HEK293 (cell line): ENCODE results near the gene AFG3L2.
A peak's percentile ranks its signal among the peaks of the same experiment; 100 is the strongest.
"Not testable (repeated sequence)": the region's sequence is repeated elsewhere in the genome, so short reads cannot be mapped to it uniquely, and the experiment has no call there.

Source experiments
- CTCF ChIA-PET: fragments of 350-600 bp; formaldehyde crosslinking; extraction: SDS; loops from one replicate; lab custom pipeline; 2021; ENCODE audit warnings: antibody characterized with exemption; lab: Yijun Ruan, JAX
- POLR2A ChIA-PET: fragments of 300-600 bp; formaldehyde crosslinking; extraction: SDS; loops from one replicate; lab custom pipeline; 2020; ENCODE audit warnings: antibody characterized with exemption, inconsistent platforms; lab: Yijun Ruan, JAX
- H3K27ac ChIP-seq: fragments of 200-500 bp; sonication (Bioruptor generic); 2 replicates; pipeline ENCODE4 v1.5.1; 2014; ENCODE audit warnings: low read depth, low read length, control low read depth, inconsistent platforms; ENCODE audit errors: extremely low read depth
- H3K36me3 ChIP-seq, 2 experiments: fragments of 200-500 bp in 1 of 2; sonication (Bioruptor generic) in 1 of 2; 1 replicate in 1 of 2; 2 replicates in 1 of 2; pipeline ENCODE4 v1.5.1; 2014 to 2017; ENCODE audit warnings: inconsistent platforms in 2 of 2, low read length in 2 of 2; ENCODE audit not compliant: control insufficient read depth in 2 of 2, insufficient read depth in 1 of 2
- H3K4me1 ChIP-seq: fragments of 200-500 bp; sonication (Bioruptor generic); 2 replicates; pipeline ENCODE4 v1.5.1; 2014; ENCODE audit warnings: mild to moderate bottlenecking, low read length, inconsistent platforms; ENCODE audit not compliant: control insufficient read depth, insufficient read depth
- H3K4me3 ChIP-seq: 2 replicates; pipeline ENCODE4 v1.5.1; 2011; ENCODE audit warnings: low read depth, mild to moderate bottlenecking, control low read depth, low read length, moderate library complexity
- H3K9me3 ChIP-seq: fragments of 200-500 bp; sonication (Bioruptor generic); 2 replicates; pipeline ENCODE4 v1.5.1; 2014; ENCODE audit warnings: low read depth, low read length, inconsistent platforms; ENCODE audit not compliant: control insufficient read depth, insufficient read depth
- BCL6B ChIP-seq: fragments of 450-650 bp; formaldehyde crosslinking; IDR thresholded peaks from 2 replicates; pipeline ENCODE4 v1.5.1; 2017; ENCODE audit warnings: missing biosample characterization, missing genetic modification characterization
- KLF1 ChIP-seq: fragments of 450-650 bp; formaldehyde crosslinking; IDR thresholded peaks from 2 replicates; pipeline ENCODE4 v1.5.1; 2016; ENCODE audit warnings: missing biosample characterization, missing genetic modification characterization
- OVOL3 ChIP-seq: fragments of 450-650 bp; formaldehyde crosslinking; IDR thresholded peaks from 2 replicates; pipeline ENCODE4 v1.5.1; 2016; ENCODE audit warnings: missing biosample characterization, missing genetic modification characterization
- PRDM4 ChIP-seq: fragments of 450-650 bp; formaldehyde crosslinking; IDR thresholded peaks from 2 replicates; pipeline ENCODE4 v1.5.1; 2017; ENCODE audit warnings: missing biosample characterization, missing genetic modification characterization
- SETDB1 ChIP-seq: IDR thresholded peaks from one replicate; pipeline ENCODE4 v1.6.1; 2017; ENCODE audit warnings: mild to moderate bottlenecking, low read length, moderate library complexity, mixed read lengths; ENCODE audit not compliant: insufficient read length
- SP7 ChIP-seq: fragments of 450-650 bp; formaldehyde crosslinking; IDR thresholded peaks from 2 replicates; pipeline ENCODE4 v1.5.1; 2016; ENCODE audit warnings: missing biosample characterization, missing genetic modification characterization
- ZEB2 ChIP-seq: fragments of 450-650 bp; formaldehyde crosslinking; IDR thresholded peaks from 2 replicates; pipeline ENCODE4 v1.5.1; 2016; ENCODE audit warnings: missing biosample characterization, missing genetic modification characterization
- ZNF138 ChIP-seq: fragments of 450-650 bp; formaldehyde crosslinking; IDR thresholded peaks from 2 replicates; pipeline ENCODE4 v1.5.1; 2016; ENCODE audit warnings: missing biosample characterization, missing genetic modification characterization, borderline replicate concordance
- ZNF184 ChIP-seq: fragments of 450-650 bp; IDR thresholded peaks from 2 replicates; pipeline ENCODE4 v1.5.1; 2018; ENCODE audit warnings: missing biosample characterization, mild to moderate bottlenecking, missing genetic modification characterization
- ZNF398 ChIP-seq: fragments of 450-650 bp; formaldehyde crosslinking; IDR thresholded peaks from 2 replicates; pipeline ENCODE4 v1.5.1; 2017; ENCODE audit warnings: missing biosample characterization, missing genetic modification characterization
- ZNF449 ChIP-seq: fragments of 450-650 bp; formaldehyde crosslinking; IDR thresholded peaks from 2 replicates; pipeline ENCODE4 v1.5.1; 2017; ENCODE audit warnings: missing biosample characterization, mild to moderate bottlenecking, missing genetic modification characterization, moderate library complexity
- ZNF549 ChIP-seq: fragments of 450-650 bp; IDR thresholded peaks from 2 replicates; pipeline ENCODE4 v1.5.1; 2018; ENCODE audit warnings: missing biosample characterization, missing genetic modification characterization, mild to moderate bottlenecking, inconsistent platforms, moderate library complexity
- ZNF580 ChIP-seq: fragments of 450-650 bp; formaldehyde crosslinking; IDR thresholded peaks from 2 replicates; pipeline ENCODE4 v1.5.1; 2016; ENCODE audit warnings: missing biosample characterization, missing genetic modification characterization
- ZNF623 ChIP-seq: fragments of 450-650 bp; formaldehyde crosslinking; IDR thresholded peaks from 2 replicates; pipeline ENCODE4 v1.5.1; 2016; ENCODE audit warnings: missing biosample characterization, missing genetic modification characterization
- ZNF785 ChIP-seq: fragments of 450-650 bp; formaldehyde crosslinking; IDR thresholded peaks from 2 replicates; pipeline ENCODE4 v1.5.1; 2016; ENCODE audit warnings: missing biosample characterization, missing genetic modification characterization
- ZNF791 ChIP-seq: fragments of 450-650 bp; formaldehyde crosslinking; IDR thresholded peaks from 2 replicates; pipeline ENCODE4 v1.5.1; 2016; ENCODE audit warnings: missing biosample characterization, missing genetic modification characterization
- ZNF792 ChIP-seq: fragments of 450-650 bp; formaldehyde crosslinking; IDR thresholded peaks from 2 replicates; pipeline ENCODE4 v1.5.1; 2016; ENCODE audit warnings: missing biosample characterization, missing genetic modification characterization
- ZSCAN30 ChIP-seq: fragments of 450-650 bp; IDR thresholded peaks from 2 replicates; pipeline ENCODE4 v1.5.1; 2018; ENCODE audit warnings: missing biosample characterization, mild to moderate bottlenecking, missing genetic modification characterization, moderate library complexity

Gene AFG3L2

GRCh38 chr18:12382221-12382814, 5.3 kb upstream of the AFG3L2 start:
- H3K9me3 ChIP-seq, H3K36me3 ChIP-seq, H3K4me3 ChIP-seq, H3K27ac ChIP-seq, POLR2A ChIA-PET, H3K4me1 ChIP-seq: not testable (repeated sequence)
- CTCF ChIA-PET: interaction anchor here (0.6 to 3.2 kb wide), 2 partner anchors 10 to 558 kb away, joined by 3 to 15 read pairs; no protein-coding TSS in a partner anchor
- peak; percentile 17 for TF ChIP-seq SETDB1

- Histone ChIP-seq H3K4me1 (peaks cover 11% of the 10 kb centered on the region), H3K27ac (peak overlapping the region; percentile 80; the same call in 1 of the 2 replicates), H3K4me3 (peak overlapping the region; percentile 50; the same call in 1 of the 2 replicates)
- POLR2A ChIA-PET: interaction anchor here (0.8 to 2.2 kb wide), 7 partner anchors 29 to 613 kb away, joined by 4 to 35 read pairs (median 14); partner anchors contain the start of genes CEP192, CEP76, PRELID3A and PSMG2
- not testable (repeated sequence) for H3K36me3 ChIP-seq, H3K9me3 ChIP-seq
- CTCF ChIA-PET: interaction anchor here (0.6 to 2.0 kb wide), 3 partner anchors 13 to 1364 kb away, joined by 3 to 7 read pairs (median 6); no protein-coding TSS in a partner anchor
- TF ChIP-seq ZNF580 (tag by site-specific recombination) (0 out of 2 replicates have a peak, but pooled peaks have one; percentile 10), SP7 (tag by site-specific recombination) (0 out of 2 replicates have a peak, but pooled peaks have one; percentile 3)
Measured at GRCh38 chr18:12378198-12378558, 1.2 kb upstream of the AFG3L2 start.

GRCh38 chr18:12377556-12378197, 650 bp upstream of the AFG3L2 start:
- Histone ChIP-seq H3K4me1 (peaks cover 14% of the 10 kb centered on the region), H3K9me3 (no peaks in the 10 kb centered on the region), H3K36me3 (peaks cover 0 to 5% of the 10 kb centered on the region in 2 experiments; a peak in 2 of 3 replicates), H3K4me3 (peak overlapping the region; percentile 50), H3K27ac (peak overlapping the region; percentile 80)
- CTCF ChIA-PET: interaction anchor here (0.5 to 2.0 kb wide), 6 partner anchors 27 to 340 kb away, joined by 3 to 7 read pairs (median 4); no protein-coding TSS in a partner anchor
- POLR2A ChIA-PET: interaction anchor here (0.5 to 2.2 kb wide), 42 partner anchors 9 to 1350 kb away, joined by 3 to 35 read pairs (median 4); partner anchors contain the start of genes CEP192, CEP76, FAM210A and PRELID3A
- TF ChIP-seq ZNF398 (tag by site-specific recombination) (peak; percentile 67), ZNF623 (tag by site-specific recombination) (no peak), ZNF549 (no peak), ZNF184 (tag by site-specific recombination) (no peak), KLF1 (tag by site-specific recombination) (peak; percentile 9; the same call in 1 of the 2 replicates), ZEB2 (peak; percentile 42; the same call in 1 of the 2 replicates), ZNF138 (tag by site-specific recombination) (no peak), ZNF792 (tag by site-specific recombination) (no peak), ZNF791 (tag by site-specific recombination) (no peak), BCL6B (tag by site-specific recombination) (peak; percentile 98), PRDM4 (tag by site-specific recombination) (0 out of 2 replicates have a peak, but pooled peaks have one; percentile 7), ZNF785 (tag by site-specific recombination) (no peak), ZSCAN30 (tag by site-specific recombination) (peak; percentile 50; the same call in 1 of the 2 replicates), ZNF449 (no peak), OVOL3 (tag by site-specific recombination) (0 out of 2 replicates have a peak, but pooled peaks have one; percentile 21)
